Heart right ventricle (tissue), 16 donors: ENCODE measurements around the gene MIOS. TPM values are rescaled to one million over a fixed set of nuclear protein-coding genes. Genes with fewer than 3 reads are reported as not detected.

ENCODE experiments used
- ATAC-seq, 8 donors: fragments of 200-7000 bp; cut with Tn5 transposase; one replicate each; pipeline ENCODE4 v1.9.1; 2020; ENCODE audit warnings: mild to moderate bottlenecking in 8 of 8, moderate library complexity in 8 of 8, moderate number of reproducible peaks in 1 of 8
- DNase-seq, 2 donors: peaks; one replicate each; pipeline ENCODE4 v3.0.0-alpha.2; 2020
- H3K27ac ChIP-seq, 10 donors: fragments of 200-600 bp; sonication (generic) in 2 of 10; one replicate each; pipeline versions ENCODE4 v1.5.0 to v1.8.0; 2020 to 2022; ENCODE audit warnings: mild to moderate bottlenecking in 3 of 10
- H3K27me3 ChIP-seq, 7 donors: fragments of 200-600 bp; one replicate each; pipeline ENCODE4 v1.8.0; 2021 to 2022; ENCODE audit warnings: mild to moderate bottlenecking in 2 of 7
- H3K36me3 ChIP-seq, 9 donors: fragments of 200-600 bp; sonication (generic) in 1 of 9; one replicate each; pipeline versions ENCODE4 v1.5.0 to v1.8.0; 2020 to 2022; ENCODE audit warnings: mild to moderate bottlenecking in 2 of 9
- H3K4me1 ChIP-seq, 9 donors: fragments of 200-600 bp; sonication (generic) in 1 of 9; one replicate each; pipeline versions ENCODE4 v1.5.0 to v1.8.0; 2020 to 2022; ENCODE audit warnings: mild to moderate bottlenecking in 4 of 9
- H3K4me3 ChIP-seq, 10 donors: fragments of 200-600 bp; sonication (generic) in 2 of 10; one replicate each; pipeline versions ENCODE4 v1.5.0 to v1.8.0; 2020 to 2022; ENCODE audit warnings: mild to moderate bottlenecking in 7 of 10, moderate library complexity in 2 of 10
- H3K9me3 ChIP-seq, 11 donors: fragments of 200-600 bp in 10 of 11; sonication (generic) in 2 of 11; one replicate each; pipeline versions ENCODE4 v1.5.0 to v1.8.0; 2013 to 2022; ENCODE audit warnings: mild to moderate bottlenecking in 2 of 11, control low read depth in 1 of 11, moderate library complexity in 1 of 11
- CTCF ChIP-seq, 9 donors: fragments of 200-600 bp; sonication (generic) in 2 of 9; IDR thresholded peaks; one replicate each; pipeline versions ENCODE4 v1.5.0 to v1.8.0; 2021 to 2022; ENCODE audit warnings: antibody characterized with exemption in 9 of 9, mild to moderate bottlenecking in 5 of 9, moderate library complexity in 1 of 9
- WGBS, 2 donors: extraction: QIAGEN DNeasy Blood & Tissue Kit; methylation state at CpG; one replicate each; pipeline ENCODE4 v1.1.7; 2013; ENCODE audit warnings: inconsistent platforms in 1 of 2; 5-methylcytosine and 5-hydroxymethylcytosine counted together
- intact Hi-C, 10 donors: fragments of 100-400 bp; cut with DNase I; formaldehyde crosslinking; loops; one replicate each; pipeline versions ENCODE4 v1.11.1 to v1.14.2; 2022
- polyA plus RNA-seq, 2 donors: library from polyadenylated mRNA; stranded (reverse); fragments of 200-250 nt; gene quantifications; one replicate each; pipeline ENCODE4 v1.2.3, GENCODE V29; 2013
- total RNA-seq, 10 donors: library from RNA; stranded (reverse); fragmentation: NEBNext Ultra II Directional in 3 of 10; extraction: Animal tissue kit (Norgen Biotek cat#: 25700) in 3 of 10; gene quantifications; one replicate each; pipeline versions ENCODE4 v1.2.1 to v1.2.4, GENCODE V29; 2021 to 2023
- donor health status: Arrhythmogenic right ventricular cardiomyopathy.
- donor health status: ischemic (EF 13 %, LVEDD 7.1; RV severe dilation, severe dysfunction).
- donor health status: healthy with polysubstance abuse.
- donor health status: DM: no; HTN: yes; CAD: no.
- donor health status: DM: no; HTN: no; CAD: no.
- donor health status: ischemic (EF 25% LVEDD 6.9; RV normal size, moderate dysfunction).
- donor health status: ischemic (EF 25% LVEDD 5.7; RV mildly dilated, moderate dysfunction).
- donor health status: healthy.
- donor health status: DM: yes; HTN: yes; CAD: no.
- donor health status: Ischemic cardiomyopathy.
- donor health status: ischemic (EF 35%, LVEDD 5.7; RV mildly dilated, moderate dysfunction).
- donor health status: nonischemic (EF 11% LVEDD 7.7; RV severe dilation, severe dysfunction).
- donor health status: DM: yes; HTN: yes; CAD: no.
- donor health status: PGD.
- donor health status: ischemic (EF 29% LVEDD 5.4; RV normal size, mild dysfunction).
- donor health status: nonischemic (EF 23%, LVEDD 6.1; RV moderate dilation, normal function).

The MIOS gene
- total and polyA plus RNA-seq, 12 donors, result 8.9 to 28.8 (median 20.7) TPM

- Histone ChIP-seq H3K4me3 (no peak overlapping the region), H3K27me3 (no peaks in the 10 kb centered on the region), H3K9me3 (peaks cover 0 to 3% (median 0%) of the 10 kb centered on the region in 11 donors), H3K27ac (peak overlapping the region in 1 of 10 donors; percentile 60), H3K4me1 (peaks cover 8 to 46% (median 19%) of the 10 kb centered on the region in 9 donors), H3K36me3 (no peaks in the 10 kb centered on the region)
- intact Hi-C loops, result loop anchor here in 2 of 10 donors (5.0 to 10.0 kb wide), 2 partner anchors 77 to 310 kb away; partner anchors contain the start of gene UMAD1 (in 1 of the 2)
- no peak for TF ChIP-seq CTCF (IDR thresholded peaks at IDR 0.05)
- ATAC-seq (no peak), DNase-seq (no peak)
- WGBS, 2 donors, result 94 to 97% methylated on average over 4 of the region's 4 CpGs
Measured at GRCh38 chr7:7565018-7565680, 1.5 kb upstream of the MIOS start.

DNA sequence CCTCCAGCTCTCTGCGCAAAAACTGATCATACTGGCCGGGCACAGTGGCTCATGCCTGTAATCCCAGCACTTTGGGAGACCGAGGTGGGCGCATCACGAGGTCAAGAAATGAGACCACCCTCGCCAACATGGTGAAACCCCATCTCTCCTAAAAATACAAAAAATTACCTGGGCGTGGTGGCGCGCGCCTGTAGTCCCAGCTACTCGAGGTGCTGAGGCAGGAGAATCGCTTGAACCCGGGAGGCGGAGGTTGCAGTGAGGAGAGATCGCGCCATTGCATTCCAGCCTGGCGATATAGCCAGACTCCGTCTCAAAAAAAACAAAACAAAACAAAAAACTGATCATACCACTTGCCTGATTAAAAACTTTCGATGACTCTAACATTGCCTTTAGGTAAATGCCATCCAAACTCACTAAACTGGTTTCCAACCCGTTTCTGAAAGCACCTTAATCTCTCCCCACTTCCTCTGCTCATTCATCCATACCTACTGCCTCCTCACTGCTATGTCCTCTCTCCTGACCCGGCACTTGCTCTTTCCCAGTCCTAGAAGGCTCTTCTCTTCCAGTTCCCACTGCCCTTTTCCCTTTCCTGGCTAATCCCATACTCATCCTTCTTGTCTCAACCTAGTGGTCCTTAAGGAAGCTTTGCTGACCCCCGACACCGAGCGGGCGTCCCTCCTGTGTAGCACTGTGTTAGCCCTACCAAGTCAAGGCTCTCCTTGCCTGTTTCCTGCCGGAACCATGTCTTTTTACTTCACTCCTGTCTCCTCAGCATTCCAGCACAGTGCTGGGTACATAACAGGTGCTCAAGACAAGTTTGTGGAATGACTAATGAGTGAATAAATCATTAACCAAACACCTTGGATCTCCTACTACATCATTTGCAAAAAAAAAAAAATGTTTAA lies 686 bp upstream of the MIOS start:
- no peak for TF ChIP-seq CTCF (IDR thresholded peaks at IDR 0.05)
- no peak for DNase-seq
- peak in 3 of 8 donors; percentile 1 to 25 (median 10) for ATAC-seq
- Histone ChIP-seq H3K4me1 (peaks cover 8 to 52% (median 19%) of the 10 kb centered on the region in 9 donors), H3K27me3 (no peaks in the 10 kb centered on the region), H3K27ac (peak overlapping the region; percentile 48 to 97 (median 94)), H3K9me3 (peaks cover 0 to 3% (median 0%) of the 10 kb centered on the region in 11 donors), H3K36me3 (no peaks in the 10 kb centered on the region), H3K4me3 (peak overlapping the region; percentile 63 to 97 (median 82))
- intact Hi-C loops, result loop anchor here in 3 of 10 donors (1.0 to 10.0 kb wide), 4 partner anchors 75 to 402 kb away; partner anchors contain the start of genes UMAD1 (in 2 of the 3) and GLCCI1 (in 1 of the 3)
- WGBS, 2 donors, result 92 to 93% methylated on average over 26 of the region's 26 CpGs

DNA sequence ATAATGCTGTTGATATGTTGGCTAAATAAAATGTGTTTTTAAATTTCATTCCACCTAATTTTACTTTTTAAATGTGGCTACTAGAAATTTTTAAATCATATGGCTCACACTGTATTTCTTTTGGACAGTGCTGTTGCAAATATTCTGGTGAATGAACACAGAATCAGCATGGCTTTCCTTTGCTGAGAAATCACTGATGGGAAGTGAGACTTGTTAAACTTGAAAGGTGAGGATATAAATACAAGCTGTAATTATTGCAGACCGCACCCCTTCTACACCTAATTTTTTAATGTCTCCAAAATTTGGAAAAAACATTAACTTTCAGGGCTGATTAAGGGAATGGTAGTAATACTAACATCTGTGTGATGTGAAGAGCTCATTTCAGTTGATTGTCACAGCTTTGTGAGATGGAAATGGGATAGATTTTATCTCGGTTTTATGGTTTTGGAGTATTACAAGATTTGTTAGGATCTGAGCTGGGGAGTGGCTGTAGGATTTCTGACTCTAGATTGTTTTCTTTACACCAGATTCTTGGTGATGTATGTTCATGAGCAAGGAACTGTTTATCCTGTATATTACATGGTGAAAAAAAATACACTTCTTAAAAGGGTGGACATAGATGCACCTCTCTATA lies 1.3 kb downstream of the MIOS start:
- peaks cover 8 to 52% (median 19%) of the 10 kb centered on the region in 9 donors for H3K4me1 ChIP-seq
- no peak for DNase-seq
- H3K36me3 ChIP-seq, result peaks cover 0 to 12% (median 0%) of the 10 kb centered on the region in 9 donors
- TF ChIP-seq CTCF (IDR thresholded peaks at IDR 0.05), result no peak
- peak overlapping the region in 9 of 10 donors; percentile 63 to 97 (median 85) for H3K4me3 ChIP-seq
- peak overlapping the region in 4 of 10 donors; percentile 92 to 97 (median 95) for H3K27ac ChIP-seq
- intact Hi-C loops, result loop anchor here in 3 of 10 donors (2.0 to 10.0 kb wide), 3 partner anchors 73 to 313 kb away; partner anchors contain the start of gene UMAD1 (in 2 of the 3)
- WGBS, 2 donors, result 73 to 76% methylated on average over 2 of the region's 2 CpGs
- no peaks in the 10 kb centered on the region for H3K27me3 ChIP-seq
- no peaks in the 10 kb centered on the region for H3K9me3 ChIP-seq
- no peak for ATAC-seq
